ENCODE results near the gene SMIM32.

DNA sequence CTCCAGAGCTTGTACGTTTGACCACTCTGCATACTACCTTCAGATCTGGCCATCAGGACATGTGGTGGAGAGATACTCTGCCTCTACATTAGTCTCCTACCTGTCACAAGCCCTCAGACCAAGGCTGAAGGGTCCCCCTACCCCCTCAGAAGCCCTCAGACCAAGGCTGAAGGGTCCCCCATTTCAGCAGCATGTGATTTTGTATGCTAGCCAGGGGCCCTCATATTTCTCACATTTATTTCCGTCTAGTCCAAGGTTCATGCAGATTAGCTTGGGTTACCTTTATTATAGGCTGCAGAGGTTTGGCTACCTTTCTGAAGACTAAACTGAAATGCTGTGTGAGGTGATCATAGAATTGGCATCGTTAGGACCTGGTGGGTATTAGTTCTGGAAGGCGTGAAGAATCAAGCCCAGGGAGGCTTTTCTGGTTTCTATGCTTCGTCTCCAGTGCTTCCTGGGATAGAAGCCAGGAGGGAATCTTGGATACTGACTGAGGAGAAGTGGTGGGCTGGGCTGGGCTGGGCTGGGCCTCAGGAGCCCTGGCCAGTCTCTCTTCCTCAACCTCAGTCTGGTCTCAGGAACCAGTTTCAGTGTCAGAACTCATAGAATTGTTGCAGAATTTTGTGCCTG is 2.8 kb downstream of the SMIM32 start:
- no peak for TF ChIP-seq CTCF (conservative IDR thresholded peaks at IDR 0.05; ENCODE audit: low read length)
- no peak for TF ChIP-seq EZH2phosphoT487 (IDR thresholded peaks at IDR 0.05; ENCODE audit: borderline replicate concordance, low read depth, low read length)

Data from OCI-LY7 (cell line).